ENCODE measurements around the gene TXNDC12.
"Not testable (repeated sequence)": the region's sequence is repeated elsewhere in the genome, so short reads cannot be mapped to it uniquely, and the experiment has no call there.

Gene TXNDC12

GRCh38 chr1:52055066-52055865, at the start of gene TXNDC12:
Gene TXNDC12, minus strand, starts transcription at chr1:52055191. Its CDS starts 95 bp downstream, at chr1:52055096.
- Histone ChIP-seq H3K9ac (no peak within 1 kb of the TSS), H3K4me1 (peaks cover 3% of the 10 kb centered on the region), H3K27ac (peak within 1 kb of the TSS; percentile 81), H2AFZ (peak within 1 kb of the TSS; percentile 86), H3K79me2 (peaks cover 8% of the 10 kb centered on the region), H3K9me3 (ENCODE audit: control insufficient read depth, low read length) (no peaks in the 10 kb centered on the region), H3K27me3 (ENCODE audit: control insufficient read depth, insufficient read depth, low read length) (no peaks in the 10 kb centered on the region), H3K4me2 (ENCODE audit: low read length) (peak within 1 kb of the TSS; percentile 90), H3K36me3 (ENCODE audit: control insufficient read depth, insufficient read depth, low read length) (no peaks in the 10 kb centered on the region), H3K4me3 (ENCODE audit: low read depth, low read length) (peak within 1 kb of the TSS; percentile 92)
- TF ChIP-seq, protein P1, sequence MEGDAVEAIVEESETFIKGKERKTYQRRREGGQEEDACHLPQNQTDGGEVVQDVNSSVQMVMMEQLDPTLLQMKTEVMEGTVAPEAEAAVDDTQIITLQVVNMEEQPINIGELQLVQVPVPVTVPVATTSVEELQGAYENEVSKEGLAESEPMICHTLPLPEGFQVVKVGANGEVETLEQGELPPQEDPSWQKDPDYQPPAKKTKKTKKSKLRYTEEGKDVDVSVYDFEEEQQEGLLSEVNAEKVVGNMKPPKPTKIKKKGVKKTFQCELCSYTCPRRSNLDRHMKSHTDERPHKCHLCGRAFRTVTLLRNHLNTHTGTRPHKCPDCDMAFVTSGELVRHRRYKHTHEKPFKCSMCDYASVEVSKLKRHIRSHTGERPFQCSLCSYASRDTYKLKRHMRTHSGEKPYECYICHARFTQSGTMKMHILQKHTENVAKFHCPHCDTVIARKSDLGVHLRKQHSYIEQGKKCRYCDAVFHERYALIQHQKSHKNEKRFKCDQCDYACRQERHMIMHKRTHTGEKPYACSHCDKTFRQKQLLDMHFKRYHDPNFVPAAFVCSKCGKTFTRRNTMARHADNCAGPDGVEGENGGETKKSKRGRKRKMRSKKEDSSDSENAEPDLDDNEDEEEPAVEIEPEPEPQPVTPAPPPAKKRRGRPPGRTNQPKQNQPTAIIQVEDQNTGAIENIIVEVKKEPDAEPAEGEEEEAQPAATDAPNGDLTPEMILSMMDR (IDR thresholded peaks at IDR 0.05), result no peak

- H3K9ac ChIP-seq, result no peak overlapping the region
- H2AFZ ChIP-seq, result no peak overlapping the region
- no peaks in the 10 kb centered on the region for H3K79me2 ChIP-seq
- H3K36me3 ChIP-seq (ENCODE audit: control insufficient read depth, insufficient read depth, low read length), result no peaks in the 10 kb centered on the region
- H3K27ac ChIP-seq, result no peak overlapping the region
- no peaks in the 10 kb centered on the region for H3K4me1 ChIP-seq
- TF ChIP-seq, protein P1 (IDR thresholded peaks at IDR 0.05), result no peak
- H3K4me2 ChIP-seq (ENCODE audit: low read length), result no peak overlapping the region
- no peak overlapping the region for H3K4me3 ChIP-seq (ENCODE audit: low read depth, low read length)
- H3K27me3 ChIP-seq (ENCODE audit: control insufficient read depth, insufficient read depth, low read length), result no peaks in the 10 kb centered on the region
- H3K9me3 ChIP-seq (ENCODE audit: control insufficient read depth, low read length), result no peaks in the 10 kb centered on the region
Measured at GRCh38 chr1:52102336-52103013, 47.5 kb upstream of the TXNDC12 start.

- Histone ChIP-seq H3K79me2 (no peaks in the 10 kb centered on the region), H3K36me3 (ENCODE audit: control insufficient read depth, insufficient read depth, low read length) (no peaks in the 10 kb centered on the region), H3K9me3 (ENCODE audit: control insufficient read depth, low read length) (no peaks in the 10 kb centered on the region), H3K9ac (no peak overlapping the region), H3K27me3 (ENCODE audit: control insufficient read depth, insufficient read depth, low read length) (no peaks in the 10 kb centered on the region), H2AFZ (no peak overlapping the region), H3K4me1 (no peaks in the 10 kb centered on the region), H3K4me3 (ENCODE audit: low read depth, low read length) (no peak overlapping the region), H3K4me2 (ENCODE audit: low read length) (no peak overlapping the region), H3K27ac (no peak overlapping the region)
- TF ChIP-seq, protein P1 (IDR thresholded peaks at IDR 0.05), result no peak
Measured at GRCh38 chr1:52098139-52098871, 43.3 kb upstream of the TXNDC12 start.

DNA sequence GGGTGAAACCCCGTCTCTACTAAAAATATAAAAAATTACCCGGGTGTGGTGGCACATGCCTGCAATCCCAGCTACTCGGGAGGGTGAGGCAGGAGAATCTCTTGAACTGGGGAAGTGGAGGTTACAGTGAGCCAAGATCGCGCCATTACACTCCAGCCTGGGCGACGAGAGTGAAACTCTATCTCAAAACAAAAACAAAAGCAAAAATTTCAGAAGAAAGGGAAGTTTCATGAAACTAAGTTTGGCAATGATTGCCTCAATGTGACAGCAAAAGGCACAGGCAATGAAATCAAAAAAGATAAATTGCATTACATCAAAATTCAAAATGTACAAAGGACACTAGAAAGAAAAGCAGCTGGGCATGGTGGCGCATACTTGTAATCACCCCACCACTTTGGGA, 41.2 kb upstream of the TXNDC12 start:
- no peak overlapping the region for H3K27ac ChIP-seq
- H3K27me3 ChIP-seq (ENCODE audit: control insufficient read depth, insufficient read depth, low read length), result no peaks in the 10 kb centered on the region
- no peaks in the 10 kb centered on the region for H3K9me3 ChIP-seq (ENCODE audit: control insufficient read depth, low read length)
- no peaks in the 10 kb centered on the region for H3K36me3 ChIP-seq (ENCODE audit: control insufficient read depth, insufficient read depth, low read length)
- H2AFZ ChIP-seq, result no peak overlapping the region
- H3K4me3 ChIP-seq (ENCODE audit: low read depth, low read length), result no peak overlapping the region
- H3K9ac ChIP-seq, result no peak overlapping the region
- no peak overlapping the region for H3K4me2 ChIP-seq (ENCODE audit: low read length)
- TF ChIP-seq, protein P1 (IDR thresholded peaks at IDR 0.05), result no peak
- no peaks in the 10 kb centered on the region for H3K79me2 ChIP-seq
- H3K4me1 ChIP-seq, result no peaks in the 10 kb centered on the region

DNA sequence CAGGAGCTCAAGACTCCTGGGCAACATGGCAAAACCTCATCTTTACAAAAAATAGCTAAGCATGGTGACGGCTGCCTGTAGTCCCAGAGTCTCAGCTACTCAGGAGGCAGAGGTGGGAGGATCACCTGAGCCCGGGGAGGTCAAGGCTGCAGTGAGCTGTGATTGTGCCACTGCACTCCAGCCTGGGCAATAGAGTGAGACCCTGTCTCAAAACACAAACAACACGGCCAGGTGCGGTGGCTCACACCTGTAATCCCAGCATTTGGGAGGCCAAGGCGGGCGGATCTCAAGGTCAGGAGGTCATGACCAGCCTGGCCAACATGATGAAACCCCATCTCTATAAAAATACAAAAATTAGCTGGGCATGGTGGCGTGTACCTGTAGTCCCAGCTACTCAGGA, 39.3 kb upstream of the TXNDC12 start:
- H3K27ac ChIP-seq, result not testable (repeated sequence)

GRCh38 chr1:52087892-52088291, 32.9 kb upstream of the TXNDC12 start:
- not testable (repeated sequence) for H3K27me3 ChIP-seq (ENCODE audit: control insufficient read depth, insufficient read depth, low read length); H3K27ac ChIP-seq; H3K9ac ChIP-seq; H3K4me3 ChIP-seq (ENCODE audit: low read depth, low read length); H3K79me2 ChIP-seq; H2AFZ ChIP-seq; H3K36me3 ChIP-seq (ENCODE audit: control insufficient read depth, insufficient read depth, low read length); H3K4me2 ChIP-seq (ENCODE audit: low read length); H3K9me3 ChIP-seq (ENCODE audit: control insufficient read depth, low read length); H3K4me1 ChIP-seq

More for the DNA sequence above, 39.3 kb upstream of the TXNDC12 start:
- not testable (repeated sequence) for H3K36me3 ChIP-seq (ENCODE audit: control insufficient read depth, insufficient read depth, low read length); H3K4me1 ChIP-seq; H2AFZ ChIP-seq; H3K9me3 ChIP-seq (ENCODE audit: control insufficient read depth, low read length); H3K4me3 ChIP-seq (ENCODE audit: low read depth, low read length); H3K9ac ChIP-seq; H3K27me3 ChIP-seq (ENCODE audit: control insufficient read depth, insufficient read depth, low read length); H3K4me2 ChIP-seq (ENCODE audit: low read length); H3K79me2 ChIP-seq
